Retina (tissue), 1 donor: ENCODE data around the gene CD80.
"Not testable (repeated sequence)": the region's sequence is repeated elsewhere in the genome, so short reads cannot be mapped to it uniquely, and the experiment has no call there.

Source experiments
- DNase-seq: peaks from one replicate; pipeline ENCODE4 v3.0.0-alpha.2; 2016

Gene CD80

GRCh38 chr3:119559441-119559963, at the start of gene CD80:
CD80 (minus strand) TSS chr3:119559614; CDS start chr3:119557728, 1,886 bp downstream.
- no peak for DNase-seq

- no peak for DNase-seq
Observed at GRCh38 chr3:119608405-119609000, 49.1 kb upstream of the CD80 start.

GRCh38 chr3:119604878-119605277, 45.5 kb upstream of the CD80 start:
- DNase-seq, result no peak

GRCh38 chr3:119602676-119603075, 43.3 kb upstream of the CD80 start:
- no peak for DNase-seq

- no peak for DNase-seq
Observed at GRCh38 chr3:119601154-119601553, 41.7 kb upstream of the CD80 start.

- no peak for DNase-seq
Observed at GRCh38 chr3:119600732-119601131, 41.3 kb upstream of the CD80 start.

- DNase-seq, result no peak
Observed at GRCh38 chr3:119599558-119600174, 40.3 kb upstream of the CD80 start.

GRCh38 chr3:119598410-119599098, 39.1 kb upstream of the CD80 start:
- no peak for DNase-seq

- DNase-seq, result no peak
Observed at GRCh38 chr3:119597548-119598288, 38.3 kb upstream of the CD80 start, which contains the start of gene PLA1A. PLA1A (plus strand) TSS chr3:119597885; CDS start chr3:119597914, 29 bp downstream.

- no peak for DNase-seq
Observed at GRCh38 chr3:119596398-119596797, 37.0 kb upstream of the CD80 start.

- DNase-seq, result no peak
Observed at GRCh38 chr3:119595639-119596334, 36.4 kb upstream of the CD80 start.

GRCh38 chr3:119594929-119595328, 35.5 kb upstream of the CD80 start:
- not testable (repeated sequence) for DNase-seq

- DNase-seq, result no peak
Observed at GRCh38 chr3:119594066-119594465, 34.7 kb upstream of the CD80 start.

GRCh38 chr3:119592861-119593260, 33.4 kb upstream of the CD80 start:
- no peak for DNase-seq

GRCh38 chr3:119590706-119591105, 31.3 kb upstream of the CD80 start:
- DNase-seq, result no peak

GRCh38 chr3:119589102-119589773, 29.8 kb upstream of the CD80 start:
- no peak for DNase-seq

- no peak for DNase-seq
Observed at GRCh38 chr3:119588112-119588511, 28.7 kb upstream of the CD80 start.

GRCh38 chr3:119586733-119587172, 27.3 kb upstream of the CD80 start:
- no peak for DNase-seq

- no peak for DNase-seq
Observed at GRCh38 chr3:119585856-119586570, 26.6 kb upstream of the CD80 start.

GRCh38 chr3:119585208-119585607, 25.8 kb upstream of the CD80 start:
- DNase-seq, result no peak

- no peak for DNase-seq
Observed at GRCh38 chr3:119582178-119582577, 22.8 kb upstream of the CD80 start.
